Measurements from ENCODE around the gene SMARCC2. TPM values are rescaled to one million over a fixed set of nuclear protein-coding genes. Genes with fewer than 3 reads are reported as not detected.

Gene SMARCC2
- total RNA-seq, 1 donor from 2014 or later = 63.4 TPM

- DNase-seq = no peak
- intact Hi-C loops (cut with DNase I) = loop anchor here (2.0 kb wide), 1 partner anchor 69 kb away; the partner anchor contains the start of gene ZC3H10
- no peak for ATAC-seq (ENCODE audit: poor library complexity)
Observed at GRCh38 chr12:56188131-56188777, 1.0 kb downstream of the SMARCC2 start.

GRCh38 chr12:56186957-56187356 is 2.3 kb downstream of the SMARCC2 start:
- no peak for ATAC-seq (ENCODE audit: poor library complexity)
- DNase-seq = no peak
- intact Hi-C loops (cut with DNase I) = no loop called here

DNA sequence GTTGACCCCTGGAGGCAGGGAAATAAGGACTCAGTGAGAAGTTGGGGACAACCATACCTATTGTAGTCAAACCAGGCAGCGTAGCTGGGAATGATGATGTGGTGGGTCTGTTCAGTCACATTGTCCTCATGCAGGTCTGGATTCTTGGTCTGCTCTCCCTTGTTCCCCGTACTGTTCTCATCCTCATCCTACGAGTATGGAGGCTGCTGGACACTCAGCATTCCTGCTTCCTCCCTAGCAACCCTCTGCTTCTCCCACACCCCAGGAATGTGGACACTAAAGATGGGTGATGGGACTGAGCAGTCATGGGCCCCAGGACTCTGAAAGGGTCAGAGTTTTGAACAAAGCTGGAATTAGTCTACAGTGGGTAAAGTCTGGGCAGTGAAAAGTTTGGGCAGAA is 10.9 kb downstream of the SMARCC2 start:
- no peak for DNase-seq
- intact Hi-C loops (cut with DNase I) = no loop called here
- no peak for ATAC-seq (ENCODE audit: poor library complexity)

- intact Hi-C loops (cut with DNase I) = no loop called here
- DNase-seq = no peak
- no peak for ATAC-seq (ENCODE audit: poor library complexity)
Observed at GRCh38 chr12:56172839-56173238, 16.4 kb downstream of the SMARCC2 start.

DNA sequence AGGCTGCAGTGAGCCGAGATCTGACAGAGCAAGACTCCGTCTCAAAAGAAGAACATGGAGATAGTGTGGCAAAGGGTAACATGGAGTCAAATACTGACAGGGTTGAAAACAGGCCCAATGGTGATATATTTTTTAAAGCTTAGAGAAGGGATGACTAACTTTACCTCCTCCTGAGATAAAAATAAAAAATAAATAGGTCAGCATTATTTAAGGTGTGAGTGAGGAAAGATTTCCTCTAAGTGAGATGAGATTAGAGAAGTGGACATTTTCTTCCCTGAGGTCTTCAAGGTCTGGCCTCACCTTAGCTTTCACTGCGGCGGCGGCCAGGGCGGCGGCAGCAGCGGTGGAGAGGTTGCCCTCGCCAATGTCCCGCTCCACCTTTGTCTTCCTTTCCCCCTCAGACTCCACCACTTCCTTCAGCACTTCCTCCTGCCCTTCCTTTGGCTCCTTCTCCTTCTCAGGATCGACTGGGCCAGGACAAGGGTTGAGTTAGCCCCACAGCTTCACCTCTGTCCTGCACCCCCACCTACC is 20.0 kb downstream of the SMARCC2 start:
- intact Hi-C loops (cut with DNase I) = no loop called here
- DNase-seq (no peak), ATAC-seq (ENCODE audit: poor library complexity) (no peak)

DNA sequence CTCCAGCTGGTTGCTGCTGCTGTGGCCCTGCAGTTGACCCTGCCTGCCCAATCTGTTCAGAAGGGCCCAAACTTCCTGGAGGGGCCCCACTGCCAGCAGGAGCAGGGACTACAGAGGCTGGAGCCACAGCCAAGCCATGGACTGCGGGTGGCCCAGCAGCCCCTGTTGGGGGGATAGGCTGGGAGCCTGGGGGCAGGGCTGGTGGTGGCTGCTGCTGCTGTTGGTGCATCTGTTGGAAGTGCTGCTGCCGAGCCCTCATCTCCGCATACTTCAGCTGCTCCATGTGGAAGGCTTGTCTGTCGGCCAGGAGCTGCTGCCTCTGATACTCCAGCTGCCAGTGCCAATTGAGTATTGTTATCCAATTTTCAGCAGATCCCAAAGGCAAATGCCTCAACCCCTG is 23.9 kb downstream of the SMARCC2 start:
- DNase-seq (no peak), ATAC-seq (ENCODE audit: poor library complexity) (peak; percentile 11)

DNA sequence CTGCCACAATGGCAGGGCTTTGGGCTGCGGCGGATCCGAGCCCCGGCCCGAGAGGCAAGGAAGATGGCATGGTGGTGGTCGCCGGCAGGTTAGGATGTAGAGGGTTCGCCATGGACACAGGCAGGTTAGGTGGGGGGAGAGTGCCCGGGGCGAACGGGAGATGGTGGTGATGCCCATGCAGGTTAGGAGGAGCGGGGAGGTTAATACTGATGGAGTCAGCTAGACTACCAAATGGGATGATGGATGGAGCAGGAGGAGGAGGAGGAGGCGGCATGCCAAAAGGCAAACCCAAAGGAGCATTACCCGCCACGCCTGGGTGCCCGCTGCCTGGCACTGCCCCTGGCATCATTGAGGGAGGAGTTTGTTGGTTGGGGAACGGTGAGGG is 24.9 kb downstream of the SMARCC2 start:
- ATAC-seq (ENCODE audit: poor library complexity) = no peak

More for the DNA sequence above, 23.9 kb downstream of the SMARCC2 start:
- intact Hi-C loops (cut with DNase I) = no loop called here

GRCh38 chr12:56163533-56164344 is 25.5 kb downstream of the SMARCC2 start:
- intact Hi-C loops (cut with DNase I) = no loop called here
- ATAC-seq (ENCODE audit: poor library complexity) (no peak), DNase-seq (no peak)

More for the DNA sequence above, 24.9 kb downstream of the SMARCC2 start:
- no peak for DNase-seq
- intact Hi-C loops (cut with DNase I) = no loop called here

- no peak for DNase-seq
- ATAC-seq (ENCODE audit: poor library complexity) = no peak
- intact Hi-C loops (cut with DNase I) = no loop called here
Observed at GRCh38 chr12:56162468-56163290, 26.6 kb downstream of the SMARCC2 start.

- DNase-seq = no peak
- intact Hi-C loops (cut with DNase I) = no loop called here
- no peak for ATAC-seq (ENCODE audit: poor library complexity)
Observed at GRCh38 chr12:56161690-56162351, 27.5 kb downstream of the SMARCC2 start.

DNA sequence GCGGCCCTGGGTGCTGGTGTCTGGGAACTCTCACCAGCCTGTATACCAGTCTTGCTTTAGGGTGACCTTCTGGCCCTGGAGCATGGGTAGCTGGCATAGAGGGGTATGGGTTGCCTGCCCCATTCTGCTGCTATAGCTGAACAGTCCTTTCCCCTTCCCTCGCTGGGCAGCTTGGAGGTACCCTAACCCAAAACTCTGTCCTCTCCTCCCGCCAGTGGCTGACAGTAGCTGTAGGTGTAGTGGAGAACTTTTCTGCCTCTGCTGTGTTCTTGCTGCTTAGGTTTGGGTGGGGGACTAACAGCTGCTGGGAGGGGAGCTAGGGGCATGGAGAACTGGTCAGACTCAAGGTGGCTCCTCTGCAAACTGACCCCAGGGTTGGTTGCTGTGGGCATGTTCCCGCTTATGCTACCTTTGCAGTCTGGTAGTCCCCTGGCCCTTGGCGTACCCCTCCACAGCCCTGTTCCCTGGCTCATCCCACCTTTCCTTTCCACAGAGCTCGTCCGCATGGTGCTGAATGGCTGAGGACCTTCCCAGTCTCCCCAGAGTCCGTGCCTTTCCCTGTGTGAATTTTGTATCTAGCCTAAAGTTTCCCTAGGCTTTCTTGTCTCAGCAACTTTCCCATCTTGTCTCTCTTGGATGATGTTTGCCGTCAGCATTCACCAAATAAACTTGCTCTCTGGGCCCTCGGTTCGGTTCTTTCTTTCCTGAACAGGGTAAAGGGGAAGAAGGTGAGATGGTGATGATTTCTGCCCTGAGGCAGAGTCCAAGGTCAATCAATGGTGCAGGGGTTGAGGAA is 28.2 kb downstream of the SMARCC2 start:
- DNase-seq (no peak), ATAC-seq (ENCODE audit: poor library complexity) (no peak)
- intact Hi-C loops (cut with DNase I) = no loop called here

DNA sequence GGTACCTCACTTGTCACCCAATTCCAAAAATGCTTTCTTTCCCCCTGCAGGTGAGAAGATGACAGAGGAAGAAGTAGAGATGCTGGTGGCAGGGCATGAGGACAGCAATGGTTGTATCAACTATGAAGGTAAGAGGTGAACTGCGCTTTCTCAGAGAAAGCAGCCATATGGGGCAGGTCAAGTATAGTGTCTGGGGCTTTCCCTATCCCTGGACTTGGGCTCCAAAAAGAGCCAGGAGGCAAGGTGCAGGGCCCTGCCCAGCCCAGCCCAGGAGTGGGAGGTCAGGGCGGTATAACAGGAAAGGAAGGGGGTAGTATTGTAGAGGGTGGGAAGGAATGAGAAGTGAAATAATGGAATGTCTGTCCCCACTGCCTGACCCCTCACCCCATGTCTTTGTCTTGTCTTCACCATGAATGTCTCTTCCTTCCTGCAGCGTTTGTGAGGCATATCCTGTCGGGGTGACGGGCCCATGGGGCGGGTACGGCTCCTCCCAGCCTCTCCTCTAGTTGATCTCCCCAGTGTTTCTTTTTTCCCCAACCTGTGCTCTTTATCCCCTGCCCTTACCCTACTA is 29.0 kb downstream of the SMARCC2 start:
- intact Hi-C loops (cut with DNase I) = no loop called here
- DNase-seq = no peak
- ATAC-seq (ENCODE audit: poor library complexity) = no peak

- intact Hi-C loops (cut with DNase I) = loop anchor here (2.0 to 5.0 kb wide), 2 partner anchors 33 to 42 kb away; partner anchors contain the start of genes RPL41 and ZC3H10
- no peak for ATAC-seq (ENCODE audit: poor library complexity)
- DNase-seq = no peak
Observed at GRCh38 chr12:56159482-56160192, 29.6 kb downstream of the SMARCC2 start.

DNA sequence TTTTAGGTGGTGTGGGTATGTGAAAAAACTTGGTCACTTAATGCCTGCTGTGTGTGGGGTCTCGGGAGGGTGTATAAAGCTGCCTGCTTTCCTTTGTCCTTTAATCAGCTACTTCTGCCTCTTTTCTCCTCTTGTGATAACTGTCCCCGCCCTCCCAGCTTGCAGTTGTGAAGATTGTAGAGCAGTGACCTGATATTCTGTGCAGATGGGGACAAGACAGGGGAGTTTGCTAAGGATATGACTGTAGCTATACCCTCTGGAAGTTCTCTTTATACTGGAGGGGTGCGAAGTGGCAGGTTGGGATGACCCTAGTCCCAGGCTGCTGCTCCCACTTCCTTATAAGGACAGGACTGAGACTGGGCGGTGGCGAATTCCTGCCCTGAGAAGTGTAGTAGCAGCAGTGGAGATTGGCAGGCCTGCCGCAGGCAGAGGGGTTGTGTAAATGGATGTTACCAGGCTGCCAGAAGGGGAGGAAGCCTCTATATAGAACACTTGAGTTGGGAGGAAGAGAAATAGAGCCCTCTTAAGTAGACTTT is 30.3 kb downstream of the SMARCC2 start:
- intact Hi-C loops (cut with DNase I) = loop anchor here (2.0 to 5.0 kb wide), 2 partner anchors 32 to 42 kb away; partner anchors contain the start of genes RPL41 and ZC3H10
- ATAC-seq (ENCODE audit: poor library complexity) (peak; percentile 75), DNase-seq (peak; percentile 92)

- intact Hi-C loops (cut with DNase I) = loop anchor here (2.0 to 5.0 kb wide), 2 partner anchors 31 to 41 kb away; partner anchors contain the start of genes RPL41 and ZC3H10
- ATAC-seq (ENCODE audit: poor library complexity) (peak; percentile 90), DNase-seq (peak; percentile 97)
Observed at GRCh38 chr12:56158029-56158925, 31.0 kb downstream of the SMARCC2 start, which contains the start of gene MYL6. TSS of gene MYL6 (plus strand) at chr12:56158359. CDS start at chr12:56158402, 43 bp downstream.

Measured in Right ventricle myocardium superior (tissue), 1 donor.